Mesenchymal stem cell (in vitro differentiated cells and primary cell): ENCODE results near the gene FAM78B. TPM values are rescaled to one million over a fixed set of nuclear protein-coding genes. Genes with fewer than 3 reads are reported as not detected.

Experiments used
- DNase-seq: peaks from one replicate; pipeline ENCODE4 v3.0.0-alpha.2; 2013
- H2AFZ ChIP-seq: one replicate; pipeline ENCODE4 v1.6.1; 2013; ENCODE audit warnings: low read depth, mild to moderate bottlenecking, control low read depth, inconsistent platforms, low read length, moderate library complexity
- H2AK5ac ChIP-seq: 2 replicates; pipeline ENCODE4 v1.6.1; 2013; ENCODE audit warnings: low read length, moderate library complexity, mild to moderate bottlenecking, inconsistent platforms; ENCODE audit not compliant: severe bottlenecking
- H2BK120ac ChIP-seq: one replicate; pipeline ENCODE4 v1.6.1; 2013; ENCODE audit warnings: low read depth, mild to moderate bottlenecking, inconsistent platforms, low read length, moderate library complexity
- H2BK12ac ChIP-seq, 2 experiments: one replicate each; pipeline ENCODE4 v1.6.1; 2013; ENCODE audit warnings: inconsistent platforms in 2 of 2, low read length in 2 of 2, mild to moderate bottlenecking in 2 of 2, moderate library complexity in 2 of 2, control low read depth in 1 of 2
- H2BK15ac ChIP-seq: one replicate; pipeline ENCODE4 v1.6.1; 2013; ENCODE audit warnings: mild to moderate bottlenecking, low read depth, inconsistent platforms; ENCODE audit not compliant: poor library complexity, severe bottlenecking
- H2BK5ac ChIP-seq: 2 replicates; pipeline ENCODE4 v1.6.1; 2013; ENCODE audit warnings: low read depth, mild to moderate bottlenecking, low read length, control low read depth, inconsistent platforms; ENCODE audit not compliant: poor library complexity, severe bottlenecking
- H3K14ac ChIP-seq, 2 experiments: one replicate each; pipeline ENCODE4 v1.6.1; 2013; ENCODE audit warnings: inconsistent platforms in 2 of 2, low read length in 2 of 2, control low read depth in 1 of 2, mild to moderate bottlenecking in 1 of 2, moderate library complexity in 1 of 2
- H3K18ac ChIP-seq, 2 experiments: one replicate each; pipeline ENCODE4 v1.6.1; 2013; ENCODE audit warnings: inconsistent platforms in 2 of 2, low read length in 2 of 2, control low read depth in 1 of 2, low read depth in 1 of 2, mild to moderate bottlenecking in 1 of 2
- H3K23ac ChIP-seq, 2 experiments: one replicate each; pipeline ENCODE4 v1.6.1; 2013; ENCODE audit warnings: inconsistent platforms in 2 of 2, low read length in 2 of 2, mild to moderate bottlenecking in 2 of 2, moderate library complexity in 2 of 2, control low read depth in 1 of 2
- H3K27ac ChIP-seq: 2 replicates; pipeline ENCODE4 v1.5.1; 2013; ENCODE audit warnings: mild to moderate bottlenecking, moderate library complexity, low read length, control low read depth, inconsistent platforms; ENCODE audit not compliant: poor library complexity, severe bottlenecking
- H3K27me3 ChIP-seq, 2 experiments: 2 replicates each; pipeline versions ENCODE4 v1.6.1 to v1.7.0; 2013; ENCODE audit warnings: low read length in 2 of 2, mild to moderate bottlenecking in 2 of 2, moderate library complexity in 2 of 2, control low read depth in 1 of 2, inconsistent platforms in 1 of 2; ENCODE audit not compliant: control insufficient read depth in 1 of 2, insufficient read depth in 1 of 2
- H3K36me3 ChIP-seq, 2 experiments: 2 replicates each; pipeline versions ENCODE4 v1.6.1 to v1.7.0; 2013; ENCODE audit warnings: low read length in 2 of 2, control low read depth in 1 of 2, inconsistent platforms in 1 of 2, low read depth in 1 of 2, mild to moderate bottlenecking in 1 of 2; ENCODE audit not compliant: insufficient read depth in 2 of 2, control insufficient read depth in 1 of 2
- H3K4ac ChIP-seq, 2 experiments: one replicate each; pipeline ENCODE4 v1.6.1; 2013; ENCODE audit warnings: inconsistent platforms in 2 of 2, low read length in 2 of 2, mild to moderate bottlenecking in 2 of 2, moderate library complexity in 2 of 2, control low read depth in 1 of 2, low read depth in 1 of 2
- H3K4me1 ChIP-seq: 2 replicates; pipeline ENCODE4 v1.6.1; 2013; ENCODE audit warnings: low read depth, low read length, control low read depth; ENCODE audit not compliant: control insufficient read depth, insufficient read depth
- H3K4me2 ChIP-seq: 2 replicates; pipeline ENCODE4 v1.6.1; 2013; ENCODE audit warnings: low read length, mild to moderate bottlenecking, inconsistent platforms; ENCODE audit not compliant: poor library complexity, severe bottlenecking
- H3K4me3 ChIP-seq, 2 experiments: 2 replicates each; pipeline versions ENCODE4 v1.5.1 to v1.7.0; 2013; ENCODE audit warnings: low read length in 2 of 2, mild to moderate bottlenecking in 2 of 2, control low read depth in 1 of 2, low read depth in 1 of 2; ENCODE audit not compliant: insufficient read depth in 1 of 2
- H3K79me1 ChIP-seq: replicated peaks from 2 replicates; pipeline ENCODE4 v1.6.1; 2013; ENCODE audit warnings: mild to moderate bottlenecking, control low read depth, low read length, inconsistent platforms; ENCODE audit not compliant: poor library complexity, severe bottlenecking
- H3K9ac ChIP-seq: 2 replicates; pipeline ENCODE4 v1.7.0; 2013; ENCODE audit warnings: mild to moderate bottlenecking, low read length, moderate library complexity
- H3K9me3 ChIP-seq: 2 replicates; pipeline ENCODE4 v1.7.0; 2013; ENCODE audit warnings: mild to moderate bottlenecking, low read length; ENCODE audit not compliant: control insufficient read depth
- H4K8ac ChIP-seq: one replicate; pipeline ENCODE4 v1.6.1; 2013; ENCODE audit warnings: inconsistent platforms, mild to moderate bottlenecking, low read length, moderate library complexity
- H4K91ac ChIP-seq: one replicate; pipeline ENCODE4 v1.6.1; 2013; ENCODE audit warnings: mild to moderate bottlenecking, low read length, inconsistent platforms
- WGBS: methylation state at CpG from one replicate; pipeline ENCODE4 v1.1.7; 2013; ENCODE audit warnings: mixed read lengths; 5-methylcytosine and 5-hydroxymethylcytosine counted together
- small RNA-seq: library from polyadenylated mRNA; stranded (forward); fragments of <200 nt; extraction: miRNeasy Mini kit (QIAGEN cat#:217004); gene quantifications from one replicate; pipeline ENCODE3, GENCODE V24; 2013; ENCODE audit warnings: low read depth

Gene FAM78B

DNA sequence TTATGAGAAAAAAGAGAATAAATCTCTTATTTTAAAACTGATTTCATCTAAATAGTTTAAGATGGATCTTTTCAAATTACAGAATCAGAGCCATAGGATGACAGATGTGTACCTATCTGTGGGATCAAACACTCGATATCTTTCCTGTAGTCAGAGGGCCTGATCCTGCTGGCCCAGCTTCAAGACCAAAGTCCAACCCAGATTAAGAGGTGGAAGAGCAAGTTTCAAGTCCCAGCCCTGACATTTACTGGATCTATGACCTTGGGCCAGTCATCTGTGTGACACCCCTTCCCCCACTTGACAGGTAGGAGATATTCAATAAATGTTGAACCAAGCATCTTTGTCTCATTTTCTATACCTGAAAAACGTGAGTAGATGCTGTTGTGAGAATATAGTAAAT, 140.7 kb downstream of the FAM78B start:
- Histone ChIP-seq H2BK15ac (no peak overlapping the region), H4K91ac (no peak overlapping the region), H3K4me3 (no peak overlapping the region), H3K4ac (no peak overlapping the region), H3K9ac (no peak overlapping the region), H3K14ac (no peak overlapping the region), H3K27me3 (no peaks in the 10 kb centered on the region), H3K9me3 (no peaks in the 10 kb centered on the region), H3K18ac (no peak overlapping the region), H2BK120ac (no peak overlapping the region), H3K4me2 (no peak overlapping the region), H2AFZ (no peak overlapping the region), H3K27ac (no peak overlapping the region), H2BK12ac (no peak overlapping the region), H3K4me1 (no peaks in the 10 kb centered on the region), H4K8ac (no peak overlapping the region), H3K79me1 (no peaks in the 10 kb centered on the region), H3K36me3 (no peaks in the 10 kb centered on the region), H2AK5ac (no peak overlapping the region), H3K23ac (no peak overlapping the region), H2BK5ac (no peak overlapping the region)
- 52% methylated on average over 2 of the region's 2 CpGs for WGBS
- no peak for DNase-seq

DNA sequence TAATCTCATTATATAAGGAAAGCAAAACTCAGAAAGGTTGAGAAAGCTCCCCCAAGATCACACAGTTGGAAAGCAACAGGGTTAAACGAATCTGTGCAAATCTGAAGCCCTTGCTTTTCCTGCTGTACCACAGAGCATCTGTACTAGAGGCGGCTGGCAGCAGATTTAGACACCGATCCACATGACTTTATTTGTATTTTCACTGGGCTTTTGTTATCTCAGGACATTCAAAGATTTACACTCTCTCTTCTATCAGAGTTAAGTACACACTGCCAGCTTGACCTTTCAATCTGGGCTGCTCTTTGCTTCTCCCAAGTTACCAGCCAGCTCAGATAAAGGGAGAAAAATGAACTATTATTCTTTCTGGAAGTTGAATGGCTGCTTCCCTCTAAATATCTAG, 146.6 kb downstream of the FAM78B start:
- no peaks in the 10 kb centered on the region for H3K27me3 ChIP-seq
- no peaks in the 10 kb centered on the region for H3K79me1 ChIP-seq
- no peak overlapping the region for H3K23ac ChIP-seq
- no peaks in the 10 kb centered on the region for H3K36me3 ChIP-seq
- H2AFZ ChIP-seq = no peak overlapping the region
- no peaks in the 10 kb centered on the region for H3K9me3 ChIP-seq
- H3K4ac ChIP-seq = no peak overlapping the region
- DNase-seq = no peak
- H2BK15ac ChIP-seq = no peak overlapping the region
- 56% methylated on average over 3 of the region's 3 CpGs for WGBS
- no peak overlapping the region for H2BK5ac ChIP-seq
- no peak overlapping the region for H3K14ac ChIP-seq
- no peak overlapping the region for H3K27ac ChIP-seq
- no peak overlapping the region for H3K4me3 ChIP-seq
- H3K9ac ChIP-seq = no peak overlapping the region
- no peak overlapping the region for H2BK12ac ChIP-seq
- no peak overlapping the region for H4K8ac ChIP-seq
- H3K18ac ChIP-seq = no peak overlapping the region
- no peak overlapping the region for H3K4me2 ChIP-seq
- H4K91ac ChIP-seq = no peak overlapping the region
- H2AK5ac ChIP-seq = no peak overlapping the region
- no peak overlapping the region for H2BK120ac ChIP-seq
- no peaks in the 10 kb centered on the region for H3K4me1 ChIP-seq

Small RNAs within 50 kb of the gene (small RNA-seq; reads per million reads assigned to genes)
- not detected for gene MIR921
- not detected for gene RNA5SP64
